K562 (cell line): ENCODE measurements around the gene TXNDC15. TPM values are rescaled to one million over a fixed set of nuclear protein-coding genes. Genes with fewer than 3 reads are reported as not detected.
A peak's percentile ranks its signal among the peaks of the same experiment; 100 is the strongest.

ENCODE experiments used
- BRD4 ChIP-seq: fragments of 200-600 bp; sonication (generic); IDR thresholded peaks from 2 replicates; pipeline ENCODE4 v1.6.1; 2017; ENCODE audit warnings: inconsistent platforms
- E2F8 ChIP-seq: fragments of 450-650 bp; IDR thresholded peaks from 2 replicates; pipeline ENCODE4 v1.7.1; 2018; ENCODE audit warnings: mild to moderate bottlenecking, low read depth; ENCODE audit not compliant: partially characterized antibody
- GABPB1 ChIP-seq: sonication (generic); formaldehyde crosslinking; IDR thresholded peaks from 2 replicates; pipeline ENCODE4 v1.8.0; 2022; ENCODE audit warnings: mild to moderate bottlenecking, missing genetic modification reagents
- IRF2 ChIP-seq: sonication (generic); formaldehyde crosslinking; IDR thresholded peaks from 2 replicates; pipeline ENCODE4 v1.8.1; 2022; ENCODE audit warnings: mild to moderate bottlenecking, missing genetic modification reagents
- NFYB ChIP-seq: IDR thresholded peaks from 2 replicates; pipeline ENCODE4 v1.6.1; 2011; ENCODE audit warnings: mild to moderate bottlenecking, moderate library complexity; ENCODE audit not compliant: insufficient read length; ENCODE audit errors: extremely low read depth
- RAD21 ChIP-seq, 2 experiments: fragments of 250-450 bp in 1 of 2; fragments of 450-650 bp in 1 of 2; sonication (Bioruptor Pico) in 1 of 2; formaldehyde crosslinking in 1 of 2; IDR thresholded peaks in 1 of 2; conservative IDR thresholded peaks in 1 of 2; 2 replicates each; pipeline versions ENCODE4 v1.4.0 to v1.8.0; 2020 to 2022; ENCODE audit warnings: mild to moderate bottlenecking in 2 of 2, moderate library complexity in 1 of 2
- RBM22 ChIP-seq: fragments of 200-400 bp; formaldehyde crosslinking; IDR thresholded peaks from 2 replicates; pipeline ENCODE4 v1.6.1; 2018; ENCODE audit warnings: low read length, low read depth; ENCODE audit not compliant: poor library complexity, severe bottlenecking
- RCOR1 ChIP-seq, 2 experiments: IDR thresholded peaks; 2 replicates each; pipeline ENCODE4 v1.6.1; 2012; ENCODE audit warnings: low read depth in 2 of 2, low read length in 2 of 2, borderline replicate concordance in 1 of 2, improper control_type of control experiment in 1 of 2
- SRSF3 ChIP-seq: fragments of 200-400 bp; formaldehyde crosslinking; IDR thresholded peaks from 2 replicates; pipeline ENCODE4 v1.6.1; 2016; ENCODE audit warnings: mild to moderate bottlenecking, low read length, moderate library complexity; ENCODE audit not compliant: insufficient read depth
- TAF1 ChIP-seq: IDR thresholded peaks from 2 replicates; pipeline ENCODE4 v1.6.1; 2011; ENCODE audit warnings: mild to moderate bottlenecking, low read length, moderate library complexity; ENCODE audit not compliant: insufficient read depth, control insufficient read depth, severe bottlenecking; ENCODE audit errors: extremely low read depth
- TEAD1 ChIP-seq, 2 experiments: fragments of 450-650 bp in 1 of 2; sonication (generic) in 1 of 2; formaldehyde crosslinking; IDR thresholded peaks; 2 replicates each; pipeline versions ENCODE4 v1.4.0 to v1.8.0; 2020 to 2022; ENCODE audit warnings: mild to moderate bottlenecking in 2 of 2, missing genetic modification reagents in 1 of 2
- TEAD4 ChIP-seq, 2 experiments: sonication (generic) in 1 of 2; formaldehyde crosslinking in 1 of 2; IDR thresholded peaks; 2 replicates each; pipeline versions ENCODE4 v1.6.1 to v1.8.0; 2012 to 2022; ENCODE audit warnings: borderline replicate concordance in 1 of 2, inconsistent platforms in 1 of 2, low read length in 1 of 2, mild to moderate bottlenecking in 1 of 2, missing genetic modification reagents in 1 of 2
- ZBTB9 ChIP-seq: fragments of 450-650 bp; formaldehyde crosslinking; IDR thresholded peaks from 2 replicates; pipeline ENCODE4 v1.4.0; 2020; ENCODE audit warnings: mild to moderate bottlenecking, moderate library complexity
- ZNF140 ChIP-seq: fragments of 250-450 bp; sonication (Bioruptor Pico); IDR thresholded peaks from 2 replicates; pipeline ENCODE4 v1.8.0; 2021; ENCODE audit warnings: moderate library complexity, mild to moderate bottlenecking, inconsistent platforms
- ZNF583 ChIP-seq: fragments of 250-450 bp; sonication (Bioruptor Pico); IDR thresholded peaks from 2 replicates; pipeline ENCODE4 v1.4.0; 2020
- ZNF589 ChIP-seq: fragments of 200-800 bp; sonication (Bioruptor generic); IDR thresholded peaks from 2 replicates; pipeline ENCODE4 v1.6.1; 2016; ENCODE audit warnings: low read depth, missing genetic modification characterization, missing compliant biosample characterization
- ZNF644 ChIP-seq: fragments of 200-800 bp; sonication (Bioruptor generic); IDR thresholded peaks from 2 replicates; pipeline ENCODE4 v1.6.1; 2016; ENCODE audit warnings: low read depth, missing genetic modification characterization, missing compliant biosample characterization
- ZNF75A ChIP-seq: fragments of 450-650 bp; formaldehyde crosslinking; IDR thresholded peaks from 2 replicates; pipeline ENCODE4 v1.4.0; 2020; ENCODE audit warnings: mild to moderate bottlenecking
- polyA plus RNA-seq, 8 experiments: library from polyadenylated mRNA; depleted of rRNA in 4 of 8; stranded (reverse) in 5 of 8; unstranded in 3 of 8; fragments of >200 nt; fragmentation: Nextera tagmentation in 2 of 8; fragmentation: Illumina TruSeq in 1 of 8; extraction: Ambion mirVana in 2 of 8; extraction: Trizol in 1 of 8; gene quantifications; 2 replicates each; pipeline versions ENCODE4 v1.2.1 to v1.2.3, GENCODE V29; 2011 to 2014; ENCODE audit warnings: inconsistent platforms in 1 of 8, missing spikeins in 1 of 8
- total RNA-seq, 7 experiments: library from RNA; depleted of rRNA in 6 of 7; stranded (reverse); fragments of >200 nt in 6 of 7; fragmentation: Illumina TruSeq in 2 of 7; extraction: Trizol in 2 of 7; gene quantifications; 2 replicates each; pipeline versions ENCODE4 v1.2.1 to v1.2.3, GENCODE V29; 2011 to 2021; ENCODE audit warnings: low replicate concordance in 1 of 7
- TF ChIP-seq, protein P1 (sequence below): fragments of 450-650 bp; IDR thresholded peaks from 2 replicates; pipeline ENCODE4 v1.6.1; 2018; ENCODE audit warnings: mild to moderate bottlenecking, low read depth; ENCODE audit not compliant: partially characterized antibody

The TXNDC15 gene
- total and polyA plus RNA-seq, 9 of the 15 experiments (the other 6 are each of a cell fraction or from before 2014, with no cell fraction given) = 3.0 to 15.4 (median 12.3) TPM

DNA sequence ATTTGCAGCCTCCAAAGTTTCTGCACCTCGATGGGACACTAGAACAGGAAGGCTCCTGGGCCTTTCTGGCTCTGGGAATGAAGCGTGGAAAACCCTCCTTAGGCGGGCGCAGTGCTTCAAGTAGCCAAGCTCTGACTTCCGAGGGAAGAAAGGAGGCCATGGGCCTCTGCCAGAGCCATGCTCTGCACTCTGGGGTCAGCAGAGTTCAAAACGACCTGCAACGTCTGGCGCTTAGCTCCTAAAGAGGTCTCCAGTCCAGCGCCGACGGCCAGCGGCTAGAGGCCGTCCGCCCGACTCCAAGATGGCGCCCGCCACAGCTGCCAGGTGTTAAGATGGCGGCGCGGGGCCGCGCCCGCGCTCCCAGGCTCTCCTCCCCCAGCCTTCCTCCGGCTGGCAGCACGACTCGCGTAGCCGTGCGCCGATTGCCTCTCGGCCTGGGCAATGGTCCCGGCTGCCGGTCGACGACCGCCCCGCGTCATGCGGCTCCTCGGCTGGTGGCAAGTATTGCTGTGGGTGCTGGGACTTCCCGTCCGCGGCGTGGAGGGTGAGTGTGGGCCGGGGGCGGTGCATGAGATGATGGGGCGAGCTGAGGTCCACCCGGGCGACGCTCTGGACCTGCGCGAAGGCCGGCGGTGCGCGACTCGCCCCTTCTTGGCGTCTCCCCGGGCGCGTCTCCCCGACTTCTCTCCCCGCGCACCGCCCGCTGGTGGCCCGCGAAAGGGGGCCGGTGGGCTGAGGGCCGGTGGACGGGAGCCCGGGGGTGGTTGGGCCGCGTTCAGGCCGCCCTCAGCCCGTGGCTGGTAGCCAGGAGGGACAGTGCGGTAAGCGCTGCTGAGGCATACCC, at the start of gene TXNDC15 (continued):
- TF ChIP-seq ZNF583 (no peak), GABPB1 (CRISPR knock-in tag) (peak; percentile 77), ZNF589 (CRISPR knock-in tag) (peak; percentile 29; the same call in 1 of the 2 replicates), ZNF140 (CRISPR knock-in tag) (no peak), SRSF3 (no peak), TEAD1 (CRISPR knock-in tag; IDR thresholded peaks at IDR 0.05) (peak in 1 of 2 experiments; percentile 26; a peak in 1 of 4 replicates), ZBTB9 (CRISPR knock-in tag) (peak; percentile 79; the same call in 1 of the 2 replicates), RAD21 (CRISPR knock-in tag; conservative IDR thresholded peaks at IDR 0.05 in 1 of 2, IDR thresholded peaks at IDR 0.05 in 1 of 2) (no peak), NFYB (no peak), TAF1 (peak; percentile 94), ZNF75A (CRISPR knock-in tag) (no peak), RCOR1 (IDR thresholded peaks at IDR 0.05; ENCODE audit: borderline replicate concordance in 1 of 2, low read depth in 2 of 2, low read length in 2 of 2) (peak in 1 of 2 experiments; percentile 13; a peak in 1 of 4 replicates), ZNF644 (peak; percentile 94), IRF2 (CRISPR knock-in tag) (no peak), BRD4 (0 out of 2 replicates have a peak, but pooled peaks have one; percentile 7), TEAD4 (IDR thresholded peaks at IDR 0.05; ENCODE audit: low read length) (peak; percentile 24), TEAD4 (CRISPR knock-in tag; IDR thresholded peaks at IDR 0.05; ENCODE audit: borderline replicate concordance) (no peak), RBM22 (peak; percentile 57), E2F8 (no peak)
- TF ChIP-seq, protein P1, sequence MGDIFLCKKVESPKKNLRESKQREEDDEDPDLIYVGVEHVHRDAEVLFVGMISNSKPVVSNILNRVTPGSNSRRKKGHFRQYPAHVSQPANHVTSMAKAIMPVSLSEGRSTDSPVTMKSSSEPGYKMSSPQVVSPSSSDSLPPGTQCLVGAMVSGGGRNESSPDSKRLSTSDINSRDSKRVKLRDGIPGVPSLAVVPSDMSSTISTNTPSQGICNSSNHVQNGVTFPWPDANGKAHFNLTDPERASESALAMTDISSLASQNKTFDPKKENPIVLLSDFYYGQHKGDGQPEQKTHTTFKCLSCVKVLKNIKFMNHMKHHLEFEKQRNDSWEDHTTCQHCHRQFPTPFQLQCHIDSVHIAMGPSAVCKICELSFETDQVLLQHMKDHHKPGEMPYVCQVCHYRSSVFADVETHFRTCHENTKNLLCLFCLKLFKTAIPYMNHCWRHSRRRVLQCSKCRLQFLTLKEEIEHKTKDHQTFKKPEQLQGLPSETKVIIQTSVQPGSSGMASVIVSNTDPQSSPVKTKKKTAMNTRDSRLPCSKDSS = no peak
